UCSD-AML1 (cell line): ENCODE results near the gene PPP1R13B.

Experiments used
- DNase-seq: peaks from one replicate; lab custom pipeline; 2025; ENCODE audit not compliant: unreplicated experiment; lab: John Stamatoyannopoulos, UW

Gene PPP1R13B

DNA sequence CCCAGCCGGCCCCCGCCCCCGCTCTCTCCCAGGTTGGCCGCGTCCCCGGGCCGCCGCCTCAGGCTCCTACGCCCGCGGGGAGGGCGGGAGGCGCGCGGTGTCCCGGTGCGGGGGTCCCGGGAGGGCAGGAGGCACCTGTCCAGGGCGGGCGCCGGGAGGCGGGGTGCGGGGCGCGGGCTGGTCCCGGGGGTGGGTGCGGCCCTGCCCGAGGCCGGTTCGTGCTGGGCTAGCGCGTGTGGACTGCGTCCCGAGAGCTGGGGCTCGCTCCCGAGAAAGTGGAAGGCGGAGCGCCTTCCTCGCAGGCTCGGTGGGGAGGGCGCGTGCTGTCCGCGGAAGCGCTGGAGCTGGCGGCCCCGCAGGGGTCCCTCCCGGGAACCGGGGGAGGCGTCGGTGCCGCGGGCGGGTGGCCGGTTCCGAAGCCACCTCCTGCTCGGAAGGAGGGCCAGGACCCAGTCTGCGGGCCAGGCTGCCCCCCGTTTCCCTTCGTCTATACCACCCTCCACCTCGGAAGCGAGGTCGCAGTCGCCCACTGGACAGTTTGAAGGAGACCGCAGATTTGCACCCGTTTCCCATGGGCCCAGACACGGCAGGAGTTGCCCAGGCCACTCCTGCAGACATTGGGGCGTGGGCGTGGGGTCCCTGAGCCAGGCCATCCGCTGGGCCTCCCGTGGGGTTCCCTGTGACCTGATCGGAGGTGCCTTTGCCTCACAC lies 131.1 kb downstream of the PPP1R13B start:
- peak; percentile 29 for DNase-seq

DNA sequence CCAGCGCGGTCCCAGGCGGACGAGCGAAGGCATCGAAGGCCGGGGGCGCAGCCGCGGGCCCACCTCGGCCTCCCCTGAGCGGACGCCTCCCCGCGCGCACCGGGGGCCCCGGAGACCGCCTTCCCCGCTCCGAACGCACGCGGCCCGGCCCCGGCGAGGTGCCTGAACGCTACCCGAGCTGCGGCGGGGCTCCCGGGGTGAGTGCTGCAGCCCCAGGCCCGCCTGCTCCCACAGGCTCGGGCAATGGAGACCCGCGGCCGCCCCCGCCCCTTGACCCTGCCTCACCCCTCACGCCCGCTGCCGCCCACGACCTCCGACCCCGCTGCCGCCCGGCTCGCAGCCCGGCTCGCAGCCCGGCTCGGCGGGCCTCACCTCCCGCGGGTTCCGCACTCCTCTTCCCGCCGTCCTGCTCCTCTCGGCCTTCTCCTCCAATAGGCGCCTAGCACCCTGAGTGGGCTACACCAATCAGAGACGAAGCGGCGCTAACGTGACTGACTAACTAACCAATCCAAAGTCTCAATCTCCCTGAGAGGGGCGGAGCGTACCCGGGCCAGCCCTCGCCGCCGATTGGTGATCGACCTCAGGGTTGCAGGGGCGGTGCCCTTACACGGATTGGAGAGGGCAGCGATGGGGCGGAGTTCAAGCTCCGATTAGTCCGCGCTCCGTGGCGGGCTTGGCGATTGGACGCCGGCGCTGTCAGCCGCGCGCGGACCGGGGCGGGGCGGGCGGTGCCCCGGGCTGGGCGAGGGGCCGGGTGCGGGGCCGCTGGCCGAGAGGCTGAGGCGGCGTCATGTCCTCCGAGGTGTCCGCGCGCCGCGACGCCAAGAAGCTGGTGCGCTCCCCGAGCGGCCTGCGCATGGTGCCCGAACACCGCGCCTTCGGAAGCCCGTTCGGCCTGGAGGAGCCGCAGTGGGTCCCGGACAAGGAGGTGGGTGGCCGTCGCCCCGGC lies 132.0 kb downstream of the PPP1R13B start, which contains the start of the genes XRCC3 and ZFYVE21:
Gene XRCC3, minus strand, starts transcription at position 400 of the 949 bp plus-strand sequence. CDS start 4,364 bp downstream, outside the sequence.
Gene ZFYVE21, plus strand, starts transcription at position 759 of the 949 bp plus-strand sequence. Its CDS starts 32 bp downstream, at position 791.
- DNase-seq, result peak; percentile 100

DNA sequence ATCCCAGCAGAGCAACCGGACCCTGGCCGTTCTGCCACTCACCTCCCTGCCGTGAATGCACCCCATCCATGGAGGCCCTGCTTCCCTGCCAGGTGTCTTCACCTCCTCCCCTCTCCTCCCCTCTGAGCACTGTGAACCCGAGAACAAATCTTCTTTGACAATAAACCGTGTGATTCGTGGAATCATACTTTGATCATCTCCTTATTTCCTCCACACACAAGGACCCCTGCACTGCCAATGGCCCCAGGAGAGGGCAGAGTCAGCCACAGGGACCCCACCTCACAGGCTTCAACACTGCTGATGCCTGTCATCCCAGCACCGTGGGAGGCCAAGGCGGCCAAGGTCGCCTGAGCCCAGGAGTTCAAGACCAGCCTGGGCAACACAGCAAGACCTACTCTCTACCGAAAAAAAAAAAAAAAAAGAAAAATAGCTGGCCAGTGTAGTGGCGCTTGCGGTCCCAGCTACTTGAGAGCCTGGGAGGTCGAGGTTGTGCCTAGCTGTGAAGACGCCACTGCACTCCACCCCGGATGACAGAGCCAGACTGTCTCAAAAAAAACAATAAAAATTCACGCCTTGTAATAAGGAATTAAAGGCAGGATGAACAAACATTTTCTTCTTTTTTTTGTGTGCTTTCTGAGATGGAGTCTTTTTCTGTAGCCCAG lies 133.2 kb downstream of the PPP1R13B start:
- DNase-seq, result no peak

GRCh38 chr14:103713304-103714062 lies 133.9 kb downstream of the PPP1R13B start:
- DNase-seq, result no peak

- no peak for DNase-seq
These were observed 134.6 kb downstream of the PPP1R13B start for GRCh38 chr14:103712633-103713247.

DNA sequence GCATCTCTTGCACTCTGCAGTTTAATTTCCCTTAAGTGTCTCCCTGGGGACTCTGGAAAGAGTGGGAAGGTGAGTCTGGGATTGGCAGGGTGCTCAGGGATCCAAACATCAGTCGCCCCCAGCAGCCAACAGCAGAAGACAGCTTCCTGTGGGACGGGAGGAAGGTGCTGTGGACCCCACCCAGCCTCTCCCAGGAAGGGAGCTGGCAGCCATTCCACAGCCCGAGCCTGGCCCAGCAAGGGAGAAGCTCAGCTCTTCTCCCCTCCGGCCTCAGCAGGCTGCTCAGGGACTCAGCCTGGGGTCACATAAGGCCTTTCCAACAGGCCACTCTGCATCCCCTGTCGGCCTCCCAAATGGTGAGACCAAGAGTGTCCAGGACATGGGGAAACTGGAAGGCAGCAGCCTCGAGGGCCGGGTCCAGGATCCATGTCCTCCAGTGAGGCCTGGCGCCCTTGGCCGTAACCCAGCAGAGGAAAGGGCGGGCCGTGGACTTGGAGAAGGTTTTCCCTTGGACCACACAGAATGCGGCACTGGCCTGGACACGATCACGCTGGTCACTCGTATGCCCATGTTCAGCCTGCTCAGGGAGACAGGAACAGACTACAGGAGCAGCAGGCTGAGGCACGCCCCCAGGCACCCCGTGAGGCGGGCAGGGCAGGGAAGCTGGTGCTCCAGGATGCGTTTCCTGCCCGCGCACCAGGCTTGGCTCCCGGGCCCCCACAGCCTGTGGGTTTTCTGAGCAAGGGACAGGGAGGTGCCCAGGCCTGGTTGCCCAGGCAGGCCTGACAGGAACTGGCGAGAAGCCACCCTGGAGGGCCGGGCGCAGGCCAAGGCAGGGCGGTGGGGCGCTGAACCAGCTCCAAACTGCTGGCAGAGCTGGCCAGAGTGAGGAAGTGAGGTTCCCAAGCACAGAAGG lies 135.6 kb downstream of the PPP1R13B start:
- DNase-seq, result no peak

GRCh38 chr14:103710771-103711377 lies 136.5 kb downstream of the PPP1R13B start:
- DNase-seq, result no peak

- no peak for DNase-seq
These were observed 137.6 kb downstream of the PPP1R13B start for GRCh38 chr14:103709814-103710213.

GRCh38 chr14:103708750-103709187 lies 138.6 kb downstream of the PPP1R13B start:
- no peak for DNase-seq

GRCh38 chr14:103707329-103708263 lies 139.8 kb downstream of the PPP1R13B start:
- DNase-seq, result no peak

- no peak for DNase-seq
These were observed 140.6 kb downstream of the PPP1R13B start for GRCh38 chr14:103706551-103707328.

DNA sequence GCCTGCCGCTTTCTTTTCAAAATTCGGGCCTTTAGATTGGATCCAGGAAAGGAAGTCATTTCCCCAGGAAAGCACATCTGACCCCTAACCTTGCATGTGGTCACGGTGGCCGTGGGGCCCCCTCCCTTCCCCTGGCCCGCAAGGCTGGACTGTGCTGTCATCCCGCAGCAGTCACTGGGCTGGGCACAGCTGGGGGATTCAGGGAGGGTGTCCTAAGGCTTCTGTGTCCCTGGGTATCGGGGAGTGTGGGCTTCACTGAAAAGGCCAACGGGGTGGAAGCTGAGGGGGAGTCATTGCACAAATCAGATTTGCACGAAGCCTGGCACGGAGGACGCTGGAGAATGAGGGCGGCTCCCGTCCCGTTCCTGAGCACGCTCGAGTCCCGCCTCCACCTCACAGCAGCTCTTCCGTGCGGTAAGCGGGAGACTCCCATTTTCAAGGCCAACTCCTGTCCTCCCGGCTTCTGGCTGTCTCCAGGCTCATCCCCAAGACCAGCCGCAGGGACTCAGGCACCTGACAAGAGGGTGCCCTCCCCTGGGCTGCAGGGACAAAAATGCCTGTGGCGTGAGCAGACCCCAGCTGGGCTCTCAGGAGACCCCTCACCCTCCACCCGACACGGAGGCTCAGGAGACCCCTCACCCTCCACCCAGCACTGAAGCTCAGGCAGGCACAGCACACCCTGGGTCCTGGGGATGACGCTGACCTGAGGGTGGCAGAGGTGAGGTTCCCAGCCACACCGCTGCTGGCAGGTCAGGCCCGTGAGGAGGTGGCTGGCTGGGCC lies 141.7 kb downstream of the PPP1R13B start:
- DNase-seq, result no peak

- peak; percentile 21 for DNase-seq
These were observed 142.3 kb downstream of the PPP1R13B start for GRCh38 chr14:103705118-103705503.

DNA sequence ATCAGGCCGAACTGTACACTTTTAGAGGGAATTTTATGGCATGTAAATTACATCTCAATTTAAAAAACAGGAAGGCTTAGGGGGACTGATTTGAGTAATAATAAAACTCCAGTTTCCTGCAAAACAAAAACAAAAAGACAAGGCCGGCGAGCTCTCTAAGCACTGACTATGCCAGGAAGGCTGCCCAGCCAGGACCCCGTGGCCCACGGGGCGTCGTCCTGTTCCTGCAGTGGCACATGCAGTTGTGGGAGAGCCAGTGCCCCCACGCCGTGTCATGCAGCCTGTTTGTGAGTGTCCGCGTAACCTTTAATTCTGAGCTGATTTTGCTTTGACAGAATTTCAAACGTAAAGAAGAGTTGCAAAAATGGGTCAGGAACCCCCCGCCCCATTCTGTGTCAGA lies 142.7 kb downstream of the PPP1R13B start:
- no peak for DNase-seq

- DNase-seq, result no peak
These were observed 143.7 kb downstream of the PPP1R13B start for GRCh38 chr14:103703433-103704385.
